Activated CD4-positive, alpha-beta T cell treated with anti-CD3 and anti-CD28 coated beads for 36 hours (primary cell): ENCODE data around the gene CNTNAP5. TPM values are rescaled to one million over a fixed set of nuclear protein-coding genes. Genes with fewer than 3 reads are reported as not detected.

Source experiments
- ATAC-seq: fragments of 200-7000 bp; cut with Tn5 transposase; one replicate; pipeline ENCODE4 v1.10.0; 2021; ENCODE audit warnings: mild to moderate bottlenecking, moderate library complexity
- CTCF ChIA-PET: fragments of 350-600 bp; sonication (Branson Sonifier 250); formaldehyde crosslinking; loops from one replicate; lab custom pipeline; 2021; ENCODE audit warnings: antibody characterized with exemption; lab: Charles Lee
- POLR2A ChIA-PET: fragments of 350-600 bp; sonication (Branson Sonifier 250); formaldehyde crosslinking; loops from one replicate; lab custom pipeline; 2021; ENCODE audit warnings: antibody characterized with exemption, inconsistent platforms; lab: Charles Lee
- DNase-seq: peaks from one replicate; pipeline ENCODE4 v3.0.0-alpha.2; 2020
- H3K27ac Mint-ChIP-seq: one replicate; pipeline ENCODE4 v1.8.0; 2021; ENCODE audit warnings: mixed read lengths
- H3K27me3 Mint-ChIP-seq: one replicate; pipeline ENCODE4 v1.8.0; 2021; ENCODE audit warnings: mixed read lengths
- H3K36me3 Mint-ChIP-seq: one replicate; pipeline ENCODE4 v1.8.0; 2021; ENCODE audit warnings: low read depth, mixed read lengths
- H3K4me1 Mint-ChIP-seq: one replicate; pipeline ENCODE4 v1.8.0; 2021; ENCODE audit warnings: mixed read lengths
- H3K4me3 Mint-ChIP-seq: one replicate; pipeline ENCODE4 v1.8.0; 2021; ENCODE audit warnings: mild to moderate bottlenecking, moderate library complexity, mixed read lengths
- H3K9me3 Mint-ChIP-seq: one replicate; pipeline ENCODE4 v1.8.0; 2021; ENCODE audit warnings: low read depth, mixed read lengths
- intact Hi-C, 2 experiments: fragments of 100-400 bp; cut with DNase I in 1 of 2; cut with micrococcal nuclease in 1 of 2; formaldehyde crosslinking; loops; one replicate each; pipeline versions ENCODE4 v1.14.2 to v1.15.1; 2022 to 2024; cut with DNase I, micrococcal nuclease
- total RNA-seq, 2 experiments: library from RNA; stranded (reverse); gene quantifications; one replicate each; pipeline ENCODE4 v1.2.3, GENCODE V29; 2021

CNTNAP5 gene
- total RNA-seq, 2 experiments from 2014 or later = not detected

DNA sequence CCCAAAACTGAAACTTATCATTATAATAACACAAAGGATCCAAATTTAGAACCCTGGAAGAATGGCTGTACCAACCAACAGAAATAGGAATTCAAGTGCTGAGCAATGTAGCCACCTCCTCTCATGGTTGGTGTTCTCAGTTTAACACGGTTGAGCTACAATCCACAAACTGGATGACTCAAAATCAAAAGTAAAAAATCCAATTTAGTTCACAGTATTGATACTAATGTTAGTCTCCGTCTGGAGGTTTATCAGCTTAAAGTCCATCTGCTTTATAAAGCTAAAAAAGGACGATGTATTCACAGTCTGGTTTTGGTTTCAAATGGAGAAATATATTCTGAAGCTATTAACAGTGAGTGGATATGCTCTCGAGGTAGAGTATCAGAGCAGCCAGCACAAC lies 40.5 kb downstream of the CNTNAP5 start:
- intact Hi-C loops = no loop called here
- no peaks in the 10 kb centered on the region for H3K36me3 Mint-ChIP-seq
- peaks cover 1% of the 10 kb centered on the region for H3K9me3 Mint-ChIP-seq
- H3K27ac Mint-ChIP-seq = no peak overlapping the region
- no peak overlapping the region for H3K4me3 Mint-ChIP-seq
- no peaks in the 10 kb centered on the region for H3K4me1 Mint-ChIP-seq
- ATAC-seq = no peak
- DNase-seq = no peak
- ChIA-PET CTCF (no interaction called here), POLR2A (no interaction called here)
- H3K27me3 Mint-ChIP-seq = no peaks in the 10 kb centered on the region

DNA sequence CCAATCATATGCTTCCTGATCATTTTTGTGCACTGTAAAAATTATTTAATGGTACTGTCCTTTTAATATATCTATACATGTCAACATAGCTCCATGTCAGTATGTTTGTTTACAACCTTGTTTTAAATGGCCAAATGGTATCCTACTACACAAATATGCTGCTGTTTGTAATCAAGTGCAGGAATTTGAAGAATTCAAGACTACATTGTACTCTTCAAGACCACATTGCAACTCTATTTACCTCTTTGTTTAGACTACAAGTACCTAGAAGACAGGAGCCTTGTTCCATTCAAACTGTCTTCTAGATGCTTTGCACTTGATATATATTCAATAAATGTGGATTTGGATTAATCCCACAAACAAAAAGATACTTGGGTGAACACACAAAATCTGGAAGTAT lies 41.7 kb downstream of the CNTNAP5 start:
- no peak overlapping the region for H3K4me3 Mint-ChIP-seq
- no peaks in the 10 kb centered on the region for H3K36me3 Mint-ChIP-seq
- no peaks in the 10 kb centered on the region for H3K27me3 Mint-ChIP-seq
- no peak for ATAC-seq
- no peak overlapping the region for H3K27ac Mint-ChIP-seq
- intact Hi-C loops = no loop called here
- no peaks in the 10 kb centered on the region for H3K4me1 Mint-ChIP-seq
- DNase-seq = no peak
- ChIA-PET CTCF (no interaction called here), POLR2A (no interaction called here)
- peaks cover 1% of the 10 kb centered on the region for H3K9me3 Mint-ChIP-seq

DNA sequence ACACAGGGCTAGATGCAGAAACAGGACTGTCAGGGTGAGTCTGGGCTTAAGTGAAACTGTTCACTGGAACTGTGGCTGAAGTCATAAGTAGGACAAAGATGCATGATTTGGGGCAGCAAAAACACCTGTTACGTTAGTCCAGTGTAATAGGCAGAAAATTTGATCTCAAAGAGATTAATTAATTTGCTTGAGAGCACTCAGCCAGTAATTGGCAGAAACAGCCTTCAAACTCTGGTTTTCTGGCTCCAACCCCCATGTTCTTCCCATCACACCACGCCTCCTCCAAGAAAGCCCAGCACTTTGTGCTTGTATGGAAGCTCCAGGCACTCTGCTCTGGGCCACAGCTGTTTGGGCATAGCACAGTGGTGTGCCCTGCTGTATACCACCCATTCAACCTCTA lies 54.0 kb downstream of the CNTNAP5 start:
- intact Hi-C loops = no loop called here
- no peak overlapping the region for H3K4me3 Mint-ChIP-seq
- no peak for DNase-seq
- ChIA-PET POLR2A (no interaction called here), CTCF (no interaction called here)
- H3K36me3 Mint-ChIP-seq = no peaks in the 10 kb centered on the region
- H3K4me1 Mint-ChIP-seq = no peaks in the 10 kb centered on the region
- no peaks in the 10 kb centered on the region for H3K27me3 Mint-ChIP-seq
- no peak for ATAC-seq
- no peaks in the 10 kb centered on the region for H3K9me3 Mint-ChIP-seq
- no peak overlapping the region for H3K27ac Mint-ChIP-seq

DNA sequence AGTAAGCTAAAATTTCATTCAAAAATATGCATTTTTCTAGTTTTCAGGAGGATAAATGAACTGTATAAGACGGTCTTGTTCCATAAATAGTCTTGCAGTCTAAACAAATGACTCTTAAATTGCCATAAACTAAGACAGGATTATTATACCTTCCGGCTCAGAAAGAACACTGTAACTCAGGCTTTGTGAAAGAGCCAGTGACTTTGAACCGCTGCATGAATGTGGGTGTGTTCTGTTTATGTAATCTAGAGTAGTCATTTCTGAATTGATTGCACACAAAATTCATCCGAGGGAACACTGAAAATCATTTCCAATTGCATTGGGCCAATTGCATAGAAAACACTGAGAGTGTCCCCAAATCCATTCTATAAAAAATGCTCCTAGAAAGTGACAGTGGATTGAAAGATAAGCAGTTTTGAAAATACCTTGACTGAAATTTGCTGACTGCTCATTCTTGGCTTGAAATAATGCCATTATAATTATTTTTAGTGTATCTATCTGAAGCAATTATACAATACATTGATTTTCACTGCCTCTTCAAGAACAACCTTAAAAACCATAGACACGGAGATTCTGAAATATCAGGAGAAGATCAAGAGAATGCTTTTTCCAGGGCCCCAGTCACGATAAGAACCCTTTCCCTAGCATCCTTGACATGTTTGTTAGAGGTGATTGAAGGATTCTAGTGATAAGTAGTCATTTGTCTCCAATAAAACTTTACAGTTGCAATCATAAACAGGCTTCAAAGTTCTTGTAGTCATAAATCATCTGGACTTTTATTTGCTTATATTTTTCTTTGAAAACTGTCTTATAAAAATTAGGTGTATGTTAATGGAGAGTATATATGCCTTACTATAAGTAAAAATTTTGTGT lies 55.4 kb downstream of the CNTNAP5 start:
- Mint-ChIP-seq H3K27ac (no peak overlapping the region), H3K4me3 (no peak overlapping the region), H3K4me1 (no peaks in the 10 kb centered on the region), H3K36me3 (no peaks in the 10 kb centered on the region), H3K9me3 (peaks cover 4% of the 10 kb centered on the region), H3K27me3 (no peaks in the 10 kb centered on the region)
- ChIA-PET POLR2A (no interaction called here), CTCF (no interaction called here)
- intact Hi-C loops = no loop called here
- ATAC-seq (no peak), DNase-seq (no peak)

DNA sequence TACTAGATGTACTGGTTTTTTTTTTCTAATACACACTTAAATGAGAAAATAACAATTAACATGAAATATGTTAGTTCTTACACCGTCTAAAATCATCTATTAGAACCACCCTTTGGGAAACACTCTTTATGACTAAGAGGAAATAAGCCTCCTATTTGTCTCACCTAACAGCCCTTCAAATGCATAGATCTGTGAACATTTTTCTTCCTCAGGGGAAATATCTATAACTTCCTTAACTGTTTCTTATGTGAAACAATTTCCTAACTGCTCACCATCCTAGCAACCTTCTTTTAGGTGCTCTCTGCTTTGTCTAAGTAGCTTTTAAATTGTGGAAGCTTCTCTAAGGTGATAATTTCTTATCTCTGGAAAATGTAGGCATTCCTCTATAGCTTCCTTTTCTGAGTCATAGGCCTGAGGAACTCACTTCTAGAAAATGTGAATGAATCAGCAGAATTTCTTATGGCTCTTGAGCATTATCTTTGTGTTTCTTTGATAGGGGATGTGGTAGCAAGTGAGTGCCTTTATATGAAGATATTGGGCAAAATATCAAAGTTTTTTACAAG lies 56.1 kb downstream of the CNTNAP5 start:
- Mint-ChIP-seq H3K36me3 (no peaks in the 10 kb centered on the region), H3K27me3 (no peaks in the 10 kb centered on the region), H3K4me3 (no peak overlapping the region), H3K9me3 (peaks cover 4% of the 10 kb centered on the region), H3K27ac (no peak overlapping the region), H3K4me1 (no peaks in the 10 kb centered on the region)
- intact Hi-C loops = no loop called here
- CTCF ChIA-PET = no interaction called here
- POLR2A ChIA-PET = no interaction called here
- ATAC-seq (no peak), DNase-seq (no peak)

DNA sequence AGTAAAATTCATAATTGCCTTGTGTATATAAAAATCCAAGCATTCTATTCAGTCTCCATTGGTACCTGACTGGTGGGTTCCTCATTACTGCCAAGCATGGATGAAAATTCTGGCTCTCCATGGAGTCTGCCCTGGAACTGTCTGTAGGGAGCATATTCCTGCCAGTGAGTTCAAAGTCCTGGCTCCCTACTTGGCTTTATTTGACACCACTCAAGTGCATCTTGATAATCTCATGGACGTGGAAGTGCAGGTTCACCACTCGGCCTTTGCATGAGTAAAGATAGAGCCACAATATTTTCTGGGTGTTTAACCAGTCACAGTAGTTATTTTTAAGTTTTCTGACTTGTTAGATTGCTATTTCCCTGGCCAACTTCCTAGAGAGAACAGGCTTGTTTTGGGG lies 63.5 kb downstream of the CNTNAP5 start:
- DNase-seq = no peak
- CTCF ChIA-PET = no interaction called here
- no peak overlapping the region for H3K27ac Mint-ChIP-seq
- intact Hi-C loops = no loop called here
- H3K9me3 Mint-ChIP-seq = peaks cover 7% of the 10 kb centered on the region
- H3K4me3 Mint-ChIP-seq = no peak overlapping the region
- no peaks in the 10 kb centered on the region for H3K4me1 Mint-ChIP-seq
- no peaks in the 10 kb centered on the region for H3K27me3 Mint-ChIP-seq
- no peaks in the 10 kb centered on the region for H3K36me3 Mint-ChIP-seq
- POLR2A ChIA-PET = no interaction called here
- no peak for ATAC-seq

DNA sequence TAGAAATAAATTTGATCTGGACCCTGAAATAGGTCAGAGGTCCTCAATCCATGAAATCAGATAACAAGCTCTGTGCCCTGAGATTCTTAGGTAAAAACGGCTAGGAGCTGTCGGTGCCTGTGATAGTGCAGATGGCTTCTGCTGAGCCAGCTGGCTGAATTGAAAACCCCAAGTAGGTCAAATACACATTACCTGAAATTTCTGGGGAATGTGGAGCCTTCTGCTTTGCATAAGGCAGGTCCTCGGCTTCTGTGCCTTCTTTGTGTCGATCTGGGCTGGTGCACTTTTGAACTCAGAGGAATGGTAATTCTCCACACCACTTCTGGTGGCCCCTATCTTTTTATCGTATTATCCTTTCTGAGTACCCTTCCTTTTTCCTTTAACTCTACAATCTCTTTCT lies 66.6 kb downstream of the CNTNAP5 start:
- CTCF ChIA-PET = no interaction called here
- DNase-seq (no peak), ATAC-seq (no peak)
- no peaks in the 10 kb centered on the region for H3K27me3 Mint-ChIP-seq
- H3K36me3 Mint-ChIP-seq = no peaks in the 10 kb centered on the region
- POLR2A ChIA-PET = no interaction called here
- no peaks in the 10 kb centered on the region for H3K4me1 Mint-ChIP-seq
- H3K4me3 Mint-ChIP-seq = no peak overlapping the region
- H3K27ac Mint-ChIP-seq = no peak overlapping the region
- peaks cover 3% of the 10 kb centered on the region for H3K9me3 Mint-ChIP-seq
- intact Hi-C loops = no loop called here

DNA sequence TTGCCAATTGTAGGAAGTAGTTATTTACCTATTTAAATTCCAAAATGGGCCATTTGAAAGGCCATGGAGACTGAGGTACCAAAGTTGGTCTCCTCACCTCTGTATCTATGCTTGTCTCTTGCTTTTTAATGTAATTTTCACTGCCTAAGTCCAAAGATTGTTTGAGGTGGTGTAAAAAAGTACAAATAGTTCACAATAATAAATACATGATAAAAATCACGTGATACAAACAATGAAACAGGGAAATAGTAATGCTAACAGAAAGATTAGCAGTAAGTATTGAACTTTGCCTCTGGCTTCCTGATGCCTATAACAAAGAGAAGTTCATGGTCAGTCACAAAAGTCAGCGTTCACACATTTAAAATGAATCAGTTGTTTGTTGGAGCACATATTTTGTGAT lies 67.6 kb downstream of the CNTNAP5 start:
- no peak for DNase-seq
- CTCF ChIA-PET = interaction anchor here (1.6 kb wide), 1 partner anchor 10 kb away, joined by 5 read pairs; no protein-coding TSS in a partner anchor
- Mint-ChIP-seq H3K4me1 (no peaks in the 10 kb centered on the region), H3K4me3 (no peak overlapping the region), H3K27ac (no peak overlapping the region), H3K9me3 (peaks cover 3% of the 10 kb centered on the region), H3K27me3 (no peaks in the 10 kb centered on the region), H3K36me3 (no peaks in the 10 kb centered on the region)
- ATAC-seq = no peak
- intact Hi-C loops = no loop called here
- POLR2A ChIA-PET = no interaction called here

DNA sequence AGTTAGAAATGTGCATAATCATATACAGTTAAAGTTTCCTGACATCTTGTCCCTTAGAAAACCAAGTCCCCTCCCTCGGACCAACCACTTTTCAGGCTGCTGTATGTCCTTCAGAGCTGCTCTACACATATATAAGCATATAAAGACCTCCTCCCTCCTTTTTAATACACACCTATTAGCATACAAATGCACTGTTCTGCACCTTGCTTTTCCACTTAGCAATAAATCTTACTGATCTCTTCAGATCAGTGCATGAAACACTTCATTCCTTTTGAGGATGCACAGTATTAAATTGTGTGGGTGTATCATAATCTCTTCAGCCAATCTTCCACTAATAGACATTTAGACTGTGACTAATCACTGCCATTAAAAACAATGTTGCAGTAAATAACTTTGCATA lies 79.8 kb downstream of the CNTNAP5 start:
- CTCF ChIA-PET = no interaction called here
- no peaks in the 10 kb centered on the region for H3K27me3 Mint-ChIP-seq
- H3K27ac Mint-ChIP-seq = no peak overlapping the region
- no peaks in the 10 kb centered on the region for H3K4me1 Mint-ChIP-seq
- no peaks in the 10 kb centered on the region for H3K9me3 Mint-ChIP-seq
- ATAC-seq = no peak
- no peaks in the 10 kb centered on the region for H3K36me3 Mint-ChIP-seq
- POLR2A ChIA-PET = no interaction called here
- H3K4me3 Mint-ChIP-seq = no peak overlapping the region
- intact Hi-C loops = no loop called here
- no peak for DNase-seq

DNA sequence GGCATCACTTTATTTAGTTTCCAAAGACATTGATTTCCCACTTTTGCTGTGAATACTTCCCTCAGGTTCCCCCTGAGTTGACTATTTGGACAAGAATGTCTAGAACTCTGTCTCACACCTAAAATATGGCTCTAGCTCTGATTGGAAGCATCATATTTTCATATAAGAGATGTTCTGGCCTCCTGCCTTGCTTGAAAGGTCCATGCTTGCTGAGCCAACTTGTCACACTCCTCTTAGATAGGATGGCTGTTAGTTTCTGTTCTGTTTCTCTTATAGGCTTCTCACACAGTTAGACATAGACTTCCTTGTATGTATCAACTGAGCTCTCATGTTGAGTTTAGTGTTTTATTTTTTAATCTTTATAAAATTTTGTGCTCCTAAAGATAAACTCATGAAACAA lies 87.1 kb downstream of the CNTNAP5 start:
- CTCF ChIA-PET = interaction anchor here (0.8 kb wide), 1 partner anchor 1346 kb away, joined by 3 read pairs; no protein-coding TSS in a partner anchor
- DNase-seq = no peak
- no peak overlapping the region for H3K4me3 Mint-ChIP-seq

DNA sequence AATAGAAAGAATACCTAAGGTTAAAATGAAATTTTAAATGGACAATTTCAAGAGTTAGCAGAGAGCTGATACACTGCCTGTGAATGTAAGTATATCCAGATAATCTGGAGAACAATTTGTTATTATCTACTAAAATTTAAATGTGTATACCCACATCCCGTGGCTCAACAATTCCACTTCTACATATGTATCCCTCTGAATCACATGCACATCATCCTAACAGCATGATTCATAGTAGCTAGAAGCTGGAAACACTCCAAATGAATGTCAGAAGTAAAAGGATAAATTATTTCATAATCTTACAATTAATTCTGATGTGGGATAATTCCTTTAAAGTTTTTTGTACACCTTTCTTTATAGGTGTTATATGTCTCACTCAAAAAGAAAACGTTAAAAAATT lies 87.9 kb downstream of the CNTNAP5 start:
- Mint-ChIP-seq H3K4me3 (no peak overlapping the region), H3K9me3 (no peaks in the 10 kb centered on the region), H3K4me1 (no peaks in the 10 kb centered on the region), H3K27me3 (no peaks in the 10 kb centered on the region), H3K36me3 (no peaks in the 10 kb centered on the region), H3K27ac (no peak overlapping the region)
- DNase-seq (no peak), ATAC-seq (no peak)
- ChIA-PET CTCF (no interaction called here), POLR2A (no interaction called here)
- intact Hi-C loops = no loop called here

More for the DNA sequence above, 87.1 kb downstream of the CNTNAP5 start:
- no peaks in the 10 kb centered on the region for H3K9me3 Mint-ChIP-seq
- no peaks in the 10 kb centered on the region for H3K36me3 Mint-ChIP-seq
- POLR2A ChIA-PET = no interaction called here
- no peak for ATAC-seq
- no peak overlapping the region for H3K27ac Mint-ChIP-seq
- H3K4me1 Mint-ChIP-seq = no peaks in the 10 kb centered on the region
- H3K27me3 Mint-ChIP-seq = no peaks in the 10 kb centered on the region
- intact Hi-C loops = no loop called here

DNA sequence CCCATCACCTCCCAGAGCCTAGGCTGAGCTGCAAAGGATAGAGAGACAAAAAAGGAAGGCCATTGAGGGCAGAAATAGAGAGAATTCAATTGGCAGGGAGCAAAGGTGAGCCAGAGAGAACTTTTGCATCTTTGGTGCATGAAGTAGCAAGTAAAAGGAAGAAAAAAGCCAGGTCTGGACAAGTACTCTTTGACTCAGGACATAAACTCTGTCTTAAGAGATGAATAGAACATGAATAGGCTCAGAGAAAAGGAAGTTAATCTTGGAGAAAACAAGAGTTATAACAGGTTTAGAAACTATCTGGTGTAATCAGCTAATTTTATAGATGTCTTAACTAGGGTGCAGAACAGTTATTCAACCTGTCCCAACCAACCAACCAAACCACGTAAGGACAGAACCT lies 95.2 kb downstream of the CNTNAP5 start:
- intact Hi-C loops = no loop called here
- H3K27ac Mint-ChIP-seq = no peak overlapping the region
- no peak overlapping the region for H3K4me3 Mint-ChIP-seq
- no peak for ATAC-seq
- ChIA-PET POLR2A (no interaction called here), CTCF (no interaction called here)
- no peaks in the 10 kb centered on the region for H3K4me1 Mint-ChIP-seq
- H3K36me3 Mint-ChIP-seq = no peaks in the 10 kb centered on the region
- peaks cover 8% of the 10 kb centered on the region for H3K9me3 Mint-ChIP-seq
- H3K27me3 Mint-ChIP-seq = no peaks in the 10 kb centered on the region
- no peak for DNase-seq
